GM19397 (cell line): Measurements from ENCODE around the gene DALRD3.

Experiments
- ATAC-seq: cut with Tn5 transposase; IDR thresholded peaks from one replicate; pipeline ENCODE4 v1.9.1; 2021; ENCODE audit warnings: mild to moderate bottlenecking, moderate library complexity; ENCODE audit not compliant: unreplicated experiment

The DALRD3 gene

GRCh38 chr3:48982686-48983085 lies 35.7 kb downstream of the DALRD3 start:
- no peak for ATAC-seq

- no peak for ATAC-seq
Measured at GRCh38 chr3:48982016-48982415, 36.4 kb downstream of the DALRD3 start.

- no peak for ATAC-seq
Measured at GRCh38 chr3:48980295-48980694, 38.1 kb downstream of the DALRD3 start.

GRCh38 chr3:48979451-48979850 lies 38.9 kb downstream of the DALRD3 start:
- ATAC-seq, result no peak

- ATAC-seq, result no peak
Measured at GRCh38 chr3:48974076-48974864, 44.1 kb downstream of the DALRD3 start.

GRCh38 chr3:48970586-48970985 lies 47.8 kb downstream of the DALRD3 start:
- no peak for ATAC-seq

- ATAC-seq, result no peak
Measured at GRCh38 chr3:48966876-48967361, 51.5 kb downstream of the DALRD3 start.

GRCh38 chr3:48966367-48966766 lies 52.0 kb downstream of the DALRD3 start:
- ATAC-seq, result no peak
